ENCODE measurements around the gene WDFY2.
"Not testable (repeated sequence)": the region's sequence is repeated elsewhere in the genome, so short reads cannot be mapped to it uniquely, and the experiment has no call there.

The WDFY2 gene

GRCh38 chr13:51589793-51590192 lies 5.5 kb downstream of the WDFY2 start:
- no peak for TF ChIP-seq CTCF (IDR thresholded peaks at IDR 0.05; ENCODE audit: low read depth, low read length)
- in situ Hi-C loops (cut with HindIII; ENCODE audit: low sequenced_read_pairs): no loop called here

GRCh38 chr13:51590231-51590970 lies 6.1 kb downstream of the WDFY2 start:
- no peak for TF ChIP-seq CTCF (IDR thresholded peaks at IDR 0.05; ENCODE audit: low read depth, low read length)
- DNase-seq (ENCODE audit: low read depth, low spot score): no peak
- no peak overlapping the region for H3K4me3 ChIP-seq (ENCODE audit: low read depth, low read length)
- in situ Hi-C loops (cut with HindIII; ENCODE audit: low sequenced_read_pairs): no loop called here

More at GRCh38 chr13:51589793-51590192, 5.5 kb downstream of the WDFY2 start:
- no peak for DNase-seq (ENCODE audit: low read depth, low spot score)
- no peak overlapping the region for H3K4me3 ChIP-seq (ENCODE audit: low read depth, low read length)

- TF ChIP-seq CTCF (IDR thresholded peaks at IDR 0.05; ENCODE audit: low read depth, low read length): no peak
- in situ Hi-C loops (cut with HindIII; ENCODE audit: low sequenced_read_pairs): no loop called here
- no peak overlapping the region for H3K4me3 ChIP-seq (ENCODE audit: low read depth, low read length)
- DNase-seq (ENCODE audit: low read depth, low spot score): peak; percentile 64
These were observed 6.8 kb downstream of the WDFY2 start for GRCh38 chr13:51590971-51591627.

- DNase-seq (ENCODE audit: low read depth, low spot score); H3K4me3 ChIP-seq (ENCODE audit: low read depth, low read length); in situ Hi-C loops (cut with HindIII; ENCODE audit: low sequenced_read_pairs): not testable (repeated sequence)
These were observed 7.7 kb downstream of the WDFY2 start for GRCh38 chr13:51591938-51592337.

- in situ Hi-C loops (cut with HindIII; ENCODE audit: low sequenced_read_pairs): no loop called here
- TF ChIP-seq CTCF (IDR thresholded peaks at IDR 0.05; ENCODE audit: low read depth, low read length): no peak
- DNase-seq (ENCODE audit: low read depth, low spot score): no peak
- H3K4me3 ChIP-seq (ENCODE audit: low read depth, low read length): no peak overlapping the region
These were observed 10.2 kb downstream of the WDFY2 start for GRCh38 chr13:51594432-51594831.

GRCh38 chr13:51595416-51595815 lies 11.2 kb downstream of the WDFY2 start:
- in situ Hi-C loops (cut with HindIII; ENCODE audit: low sequenced_read_pairs): no loop called here
- DNase-seq (ENCODE audit: low read depth, low spot score): no peak
- H3K4me3 ChIP-seq (ENCODE audit: low read depth, low read length): no peak overlapping the region
- no peak for TF ChIP-seq CTCF (IDR thresholded peaks at IDR 0.05; ENCODE audit: low read depth, low read length)

GRCh38 chr13:51596541-51596940 lies 12.3 kb downstream of the WDFY2 start:
- H3K4me3 ChIP-seq (ENCODE audit: low read depth, low read length): no peak overlapping the region
- no peak for DNase-seq (ENCODE audit: low read depth, low spot score)
- no peak for TF ChIP-seq CTCF (IDR thresholded peaks at IDR 0.05; ENCODE audit: low read depth, low read length)
- in situ Hi-C loops (cut with HindIII; ENCODE audit: low sequenced_read_pairs): no loop called here
